Mucosa of stomach (tissue), 1 donor: ENCODE results near the gene TBC1D8.

ENCODE experiments used
- H3K27me3 ChIP-seq: one replicate; pipeline ENCODE4 v1.7.0; 2013; ENCODE audit warnings: mild to moderate bottlenecking, low read length; ENCODE audit not compliant: control insufficient read depth, insufficient read depth
- H3K36me3 ChIP-seq: one replicate; pipeline ENCODE4 v1.7.0; 2013; ENCODE audit warnings: low read length; ENCODE audit not compliant: control insufficient read depth, insufficient read depth
- H3K4me1 ChIP-seq: one replicate; pipeline ENCODE4 v1.7.0; 2013; ENCODE audit warnings: mild to moderate bottlenecking, low read length; ENCODE audit not compliant: control insufficient read depth, insufficient read depth
- H3K4me3 ChIP-seq: one replicate; pipeline ENCODE4 v1.7.0; 2013; ENCODE audit warnings: low read length
- H3K9ac ChIP-seq: one replicate; pipeline ENCODE4 v1.7.0; 2013; ENCODE audit warnings: mild to moderate bottlenecking, low read length, moderate library complexity
- H3K9me3 ChIP-seq: one replicate; pipeline ENCODE4 v1.7.0; 2013; ENCODE audit warnings: mild to moderate bottlenecking, low read length, moderate library complexity; ENCODE audit not compliant: control insufficient read depth
- donor health status: Pancreatic carcinoma.

Gene TBC1D8

DNA sequence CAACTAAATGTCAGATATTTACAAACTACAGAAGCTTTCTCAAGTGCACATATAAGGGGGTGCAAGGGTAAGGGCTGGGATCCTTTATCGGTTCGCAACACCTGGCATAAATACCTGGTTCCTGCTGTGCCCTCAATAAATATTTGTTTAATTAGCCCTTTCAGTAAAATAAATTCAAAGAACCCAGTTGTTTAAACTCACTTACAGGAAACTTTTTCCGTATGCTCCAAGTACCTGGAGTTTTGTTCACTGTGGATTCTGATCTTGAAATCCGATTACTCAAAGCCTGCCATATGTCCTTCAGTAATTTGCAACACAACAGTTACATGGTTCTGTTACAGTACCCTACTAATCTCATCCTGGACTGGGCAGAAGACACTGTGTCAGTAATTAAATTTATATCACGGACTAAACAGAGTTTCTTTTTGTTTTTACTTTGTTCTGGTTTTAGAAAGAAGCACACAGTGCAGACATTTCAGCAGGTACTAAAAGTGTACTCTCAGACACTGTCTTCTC, 36.9 kb downstream of the TBC1D8 start:
- Histone ChIP-seq H3K4me1 (peaks cover 74% of the 10 kb centered on the region), H3K9me3 (no peaks in the 10 kb centered on the region), H3K36me3 (no peaks in the 10 kb centered on the region), H3K4me3 (no peak overlapping the region), H3K9ac (no peak overlapping the region), H3K27me3 (no peaks in the 10 kb centered on the region)

DNA sequence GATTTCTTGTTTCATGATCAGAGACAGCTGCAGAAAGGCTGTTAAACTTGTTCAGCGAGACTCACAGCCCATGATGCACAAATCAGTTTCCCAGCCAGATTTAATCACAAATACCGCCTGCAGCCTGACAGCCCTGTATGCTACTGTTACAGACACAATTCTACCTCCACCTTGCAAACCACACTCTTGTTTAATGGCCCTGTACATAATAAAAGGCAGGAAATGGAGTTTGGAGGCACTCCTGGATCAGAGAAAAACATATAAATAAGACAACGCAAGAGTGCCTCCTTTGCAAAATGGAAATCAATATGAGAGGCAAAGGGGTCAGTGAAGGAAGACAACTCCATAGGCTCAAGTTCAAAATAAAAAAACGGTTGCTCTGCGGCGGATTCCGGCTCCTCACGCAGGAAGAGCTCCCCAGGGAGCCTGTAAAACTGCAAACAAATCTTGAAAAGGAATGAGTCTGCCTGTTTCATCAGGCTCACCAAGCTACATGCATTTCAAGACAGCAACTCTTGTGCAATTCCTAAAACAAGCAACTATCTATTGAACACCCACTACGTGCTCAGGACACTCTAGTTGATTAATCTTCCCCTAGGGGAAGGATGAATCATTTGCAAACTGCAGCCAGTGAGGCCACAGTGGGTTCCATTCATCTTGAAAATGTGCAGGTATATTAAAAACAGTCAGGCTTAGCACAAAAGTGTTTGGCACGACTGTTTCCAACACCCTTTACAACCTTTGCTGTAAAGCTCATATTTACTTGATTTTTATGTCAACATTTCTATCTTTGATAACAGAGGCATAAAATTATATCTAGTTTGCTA, 37.5 kb downstream of the TBC1D8 start:
- no peaks in the 10 kb centered on the region for H3K36me3 ChIP-seq
- H3K4me3 ChIP-seq = no peak overlapping the region
- no peaks in the 10 kb centered on the region for H3K9me3 ChIP-seq
- H3K9ac ChIP-seq = no peak overlapping the region
- H3K4me1 ChIP-seq = peaks cover 68% of the 10 kb centered on the region
- no peaks in the 10 kb centered on the region for H3K27me3 ChIP-seq

DNA sequence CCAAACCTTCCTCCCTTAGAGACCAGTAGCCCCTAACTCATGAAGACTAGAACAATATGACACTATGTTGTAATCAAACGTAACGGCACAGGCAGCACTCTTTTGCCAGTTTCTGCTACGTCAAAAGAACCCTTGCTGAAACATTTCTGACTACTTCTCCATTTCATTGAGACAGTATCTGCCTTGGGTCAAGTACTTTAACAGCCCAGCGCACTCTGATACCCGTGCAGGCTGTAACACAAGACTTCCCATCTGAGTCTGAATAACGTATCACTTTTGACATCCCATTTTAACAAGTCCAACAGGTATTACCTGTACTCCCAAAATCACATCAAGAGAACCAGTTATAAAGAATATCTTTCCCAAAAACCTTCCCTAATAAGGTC, 38.4 kb downstream of the TBC1D8 start:
- no peak overlapping the region for H3K9ac ChIP-seq
- H3K9me3 ChIP-seq = no peaks in the 10 kb centered on the region
- H3K4me1 ChIP-seq = peaks cover 68% of the 10 kb centered on the region
- no peaks in the 10 kb centered on the region for H3K27me3 ChIP-seq
- H3K36me3 ChIP-seq = no peaks in the 10 kb centered on the region
- H3K4me3 ChIP-seq = no peak overlapping the region

DNA sequence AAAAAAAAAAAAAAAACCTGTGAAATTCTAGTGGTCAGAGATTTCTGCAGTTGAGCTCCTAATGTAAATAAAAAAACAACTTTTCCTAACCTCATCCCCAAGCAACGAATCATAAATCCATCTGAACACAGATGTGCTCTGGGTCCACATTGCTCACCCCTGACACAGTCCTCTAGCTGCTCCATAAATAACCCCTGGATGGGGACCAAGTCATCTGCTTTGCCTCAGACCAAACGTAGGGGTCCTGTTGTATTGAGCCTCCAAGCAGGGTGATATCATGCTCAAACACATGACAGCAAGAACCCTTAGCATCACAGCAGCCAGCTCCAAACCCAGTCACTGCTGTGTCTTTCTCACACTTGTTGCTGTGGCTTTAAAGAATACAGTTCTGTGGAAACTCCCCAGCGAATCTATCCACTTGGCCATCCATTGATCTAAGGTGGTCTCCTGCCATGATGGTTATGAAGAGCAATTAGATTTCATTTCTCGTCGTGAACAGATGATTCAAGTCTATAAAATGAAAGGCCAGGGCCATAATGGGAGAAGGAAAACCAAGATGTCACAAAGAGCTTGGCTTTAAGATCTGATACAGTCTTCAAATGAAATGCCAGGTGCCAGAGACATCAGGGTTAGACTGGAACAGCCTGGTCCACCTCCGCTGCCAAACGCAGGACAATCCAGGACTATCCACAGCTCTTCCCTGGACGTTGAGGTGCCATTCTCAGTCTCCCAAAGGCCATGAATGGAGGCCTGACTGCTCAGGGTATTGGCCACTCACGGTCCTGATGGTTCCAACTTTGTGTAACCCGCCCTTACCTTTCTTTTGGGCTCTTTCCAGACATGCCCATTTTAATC, 39.0 kb downstream of the TBC1D8 start:
- H3K9ac ChIP-seq = no peak overlapping the region
- H3K4me1 ChIP-seq = peaks cover 65% of the 10 kb centered on the region

DNA sequence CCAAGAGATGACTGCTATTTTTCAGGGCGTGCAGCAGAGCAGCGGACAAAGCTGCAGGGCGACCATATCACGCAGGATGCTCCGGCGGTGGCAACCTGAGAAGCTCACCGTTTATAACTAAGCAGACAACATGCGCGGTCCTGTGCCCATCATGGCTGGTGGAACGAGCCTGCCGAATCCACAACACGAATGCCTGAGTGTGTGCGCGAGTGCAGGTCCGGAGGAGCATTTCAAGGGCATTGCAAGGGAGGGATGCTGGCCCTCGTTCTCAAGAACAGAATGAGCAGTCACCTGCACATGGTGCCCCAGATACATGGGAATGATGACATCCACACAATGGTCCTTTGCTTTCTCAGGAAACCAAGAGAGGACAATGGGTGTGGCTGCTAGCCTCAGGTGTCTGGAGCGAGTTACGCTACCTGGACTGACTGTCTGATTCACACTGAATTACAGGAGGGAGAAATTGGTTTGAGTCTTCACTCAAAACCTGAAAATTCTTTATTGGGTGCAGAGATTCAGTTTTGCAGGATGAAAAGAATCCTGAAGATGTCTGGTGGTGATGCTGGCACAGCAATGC, 39.8 kb downstream of the TBC1D8 start:
- peaks cover 68% of the 10 kb centered on the region for H3K4me1 ChIP-seq
- no peak overlapping the region for H3K9ac ChIP-seq
- H3K9me3 ChIP-seq = no peaks in the 10 kb centered on the region
- no peaks in the 10 kb centered on the region for H3K27me3 ChIP-seq
- H3K4me3 ChIP-seq = no peak overlapping the region
- no peaks in the 10 kb centered on the region for H3K36me3 ChIP-seq

More for the DNA sequence above, 39.0 kb downstream of the TBC1D8 start:
- no peaks in the 10 kb centered on the region for H3K36me3 ChIP-seq
- no peak overlapping the region for H3K4me3 ChIP-seq
- no peaks in the 10 kb centered on the region for H3K9me3 ChIP-seq
- H3K27me3 ChIP-seq = no peaks in the 10 kb centered on the region

DNA sequence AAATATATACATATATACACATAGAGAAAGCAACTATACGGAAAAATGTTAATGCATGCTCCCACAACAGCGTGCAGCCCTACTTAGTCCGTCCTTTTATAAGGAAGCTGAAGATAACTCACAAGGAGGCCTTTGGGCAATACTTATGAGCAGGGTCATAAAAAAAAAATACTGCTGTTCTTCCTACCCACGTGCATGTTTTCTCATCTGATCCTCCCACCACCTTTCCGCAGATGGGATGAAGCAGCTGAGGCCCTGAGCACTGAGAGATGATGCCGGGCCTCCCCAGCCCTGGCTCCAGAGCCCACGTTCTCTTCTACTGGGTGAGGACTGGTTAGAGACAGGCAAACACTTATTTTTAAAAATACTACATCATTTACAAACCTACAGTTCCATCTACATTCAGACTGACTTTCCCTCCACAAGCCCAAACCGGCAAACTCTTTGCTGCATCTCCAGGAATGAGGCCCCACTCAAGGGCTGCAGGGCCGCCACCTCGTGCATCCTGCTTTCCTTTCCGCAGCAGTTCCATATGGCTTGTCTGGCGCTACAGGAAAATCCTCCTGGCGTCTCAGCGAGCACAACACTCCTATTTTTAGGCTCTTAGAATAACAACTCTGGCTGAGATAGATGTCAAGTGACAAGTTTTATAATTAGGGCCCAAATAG, 41.6 kb downstream of the TBC1D8 start:
- H3K27me3 ChIP-seq = no peaks in the 10 kb centered on the region
- no peaks in the 10 kb centered on the region for H3K36me3 ChIP-seq
- no peak overlapping the region for H3K9ac ChIP-seq
- H3K9me3 ChIP-seq = no peaks in the 10 kb centered on the region
- H3K4me1 ChIP-seq = peaks cover 57% of the 10 kb centered on the region
- no peak overlapping the region for H3K4me3 ChIP-seq

DNA sequence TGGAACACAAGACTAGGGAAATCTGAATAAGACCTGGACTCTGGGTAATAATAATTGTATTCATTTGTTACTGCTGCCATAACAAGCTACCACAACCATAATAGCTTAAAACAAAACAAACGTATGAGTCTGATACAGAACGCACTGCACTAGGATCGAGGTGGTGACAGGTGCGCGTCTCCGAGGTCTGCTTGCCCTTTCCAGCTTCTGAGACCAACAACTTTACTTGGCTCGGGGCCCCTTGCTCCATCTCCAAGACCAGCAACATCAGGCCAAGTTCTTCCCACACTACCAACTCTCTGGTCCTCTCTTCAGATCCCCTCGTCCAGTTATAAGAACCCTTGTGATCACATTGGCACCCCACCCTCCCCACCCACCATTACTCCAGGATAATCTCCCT, 42.8 kb downstream of the TBC1D8 start:
- Histone ChIP-seq H3K9ac (no peak overlapping the region), H3K4me1 (peaks cover 47% of the 10 kb centered on the region), H3K9me3 (no peaks in the 10 kb centered on the region), H3K36me3 (no peaks in the 10 kb centered on the region), H3K27me3 (no peaks in the 10 kb centered on the region), H3K4me3 (no peak overlapping the region)

DNA sequence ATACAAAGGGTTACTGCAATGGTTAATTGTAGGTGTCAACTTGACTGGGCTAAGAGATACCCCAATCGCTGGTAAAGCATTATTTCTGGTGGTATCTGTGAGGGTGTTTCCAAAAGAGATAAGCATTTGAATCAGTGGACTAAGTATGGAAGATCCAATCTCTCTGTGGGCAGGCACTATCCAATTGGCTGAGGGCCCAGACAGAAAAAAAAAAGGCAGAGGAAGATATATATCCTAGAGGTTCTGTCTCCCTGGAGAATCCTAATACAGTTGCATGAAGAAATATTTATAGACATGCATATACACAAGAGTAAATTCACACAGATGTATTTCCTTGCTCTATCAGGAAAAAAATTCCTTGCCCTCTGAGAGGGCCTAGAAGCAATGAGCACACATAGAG, 43.9 kb downstream of the TBC1D8 start:
- H3K4me1 ChIP-seq = peaks cover 37% of the 10 kb centered on the region
- no peak overlapping the region for H3K4me3 ChIP-seq
- no peaks in the 10 kb centered on the region for H3K36me3 ChIP-seq
- H3K9me3 ChIP-seq = no peaks in the 10 kb centered on the region
- H3K27me3 ChIP-seq = no peaks in the 10 kb centered on the region
- no peak overlapping the region for H3K9ac ChIP-seq

DNA sequence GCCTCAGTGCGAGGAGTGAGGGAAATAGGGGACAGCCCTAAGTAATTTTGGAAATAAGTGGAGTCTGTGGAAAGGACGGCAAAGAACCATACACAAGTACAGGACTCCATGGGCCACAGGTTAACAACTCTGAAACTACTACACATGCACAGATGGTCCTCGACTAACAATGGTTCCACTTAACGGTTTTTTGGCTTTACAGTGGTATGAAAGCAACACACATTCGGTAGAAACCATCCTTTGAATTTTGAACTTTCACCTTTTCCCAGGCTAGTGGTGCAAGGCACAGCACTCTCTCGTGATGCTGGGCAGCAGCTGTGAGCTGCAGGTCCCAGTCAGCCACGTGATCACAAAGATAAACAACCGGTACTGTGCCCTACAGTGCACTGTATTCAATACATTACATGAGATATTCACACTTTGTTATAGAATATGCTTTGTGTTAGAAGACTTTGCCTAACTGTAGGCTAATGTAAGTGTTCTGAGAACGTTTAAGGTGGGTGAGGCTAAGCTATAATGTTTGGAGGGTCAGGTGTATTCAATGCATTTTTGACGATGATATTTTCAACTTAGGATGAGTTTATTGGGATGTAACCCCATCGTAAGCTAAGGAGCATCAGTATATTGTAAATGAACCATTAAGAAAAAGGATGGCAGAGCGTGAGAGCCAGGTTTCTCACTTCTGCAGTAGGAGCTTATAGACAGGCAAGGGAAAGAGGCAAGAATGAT, 44.6 kb downstream of the TBC1D8 start:
- Histone ChIP-seq H3K9ac (no peak overlapping the region), H3K36me3 (no peaks in the 10 kb centered on the region)

DNA sequence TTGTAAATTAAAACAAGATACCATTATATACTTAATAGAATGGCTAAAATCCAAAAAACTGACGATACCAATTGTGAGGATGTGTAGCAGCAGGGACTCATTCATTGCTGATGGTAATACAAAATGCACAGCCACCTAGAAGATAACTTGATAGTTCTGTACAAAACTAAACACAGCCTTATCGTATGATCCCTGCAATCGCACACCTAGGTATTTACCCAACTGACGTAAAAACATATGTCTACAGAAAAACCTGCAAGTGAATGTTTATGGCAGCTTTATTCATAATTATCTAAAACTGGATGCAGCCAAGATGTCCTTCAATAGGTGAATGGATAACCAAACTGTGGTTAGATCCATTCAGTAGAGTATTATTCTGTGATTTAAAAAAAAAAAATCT, 45.5 kb downstream of the TBC1D8 start:
- Histone ChIP-seq H3K4me1 (peaks cover 26% of the 10 kb centered on the region), H3K9ac (no peak overlapping the region), H3K36me3 (no peaks in the 10 kb centered on the region), H3K9me3 (no peaks in the 10 kb centered on the region), H3K27me3 (no peaks in the 10 kb centered on the region), H3K4me3 (no peak overlapping the region)

More for the DNA sequence above, 44.6 kb downstream of the TBC1D8 start:
- H3K4me1 ChIP-seq = peaks cover 31% of the 10 kb centered on the region
- H3K4me3 ChIP-seq = no peak overlapping the region
- H3K9me3 ChIP-seq = no peaks in the 10 kb centered on the region
- H3K27me3 ChIP-seq = no peaks in the 10 kb centered on the region

DNA sequence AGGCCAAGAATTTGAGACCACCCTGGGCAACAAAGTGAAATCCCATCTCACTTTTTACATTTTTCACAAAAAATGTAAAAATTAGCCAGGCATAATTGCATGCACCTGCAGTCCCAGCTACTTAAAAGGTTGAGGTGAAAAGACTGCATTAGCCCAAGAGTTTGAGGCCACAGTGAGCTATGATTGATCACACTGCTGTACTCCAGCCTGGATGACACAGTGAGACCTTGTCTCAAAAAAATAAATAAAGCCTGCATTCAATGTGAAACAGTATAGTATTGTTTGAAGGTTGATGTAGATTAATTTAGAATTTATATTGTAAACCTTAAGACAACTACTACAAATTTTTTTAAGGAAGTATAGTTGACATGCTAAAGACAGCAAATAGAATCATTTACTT, 53.5 kb downstream of the TBC1D8 start:
- Histone ChIP-seq H3K27me3 (no peaks in the 10 kb centered on the region), H3K36me3 (no peaks in the 10 kb centered on the region), H3K9me3 (no peaks in the 10 kb centered on the region), H3K4me3 (no peak overlapping the region), H3K4me1 (peaks cover 6% of the 10 kb centered on the region), H3K9ac (no peak overlapping the region)
